ENCODE results near the gene SLC25A41. TPM values are rescaled to one million over a fixed set of nuclear protein-coding genes. Genes with fewer than 3 reads are reported as not detected.
A peak's percentile ranks its signal among the peaks of the same experiment; 100 is the strongest.

SLC25A41 gene
- total and polyA plus RNA-seq, 9 of the 15 experiments (the other 6 are each of a cell fraction or from before 2014, with no cell fraction given): 0.08 to 4.2 (median 1.6) TPM

DNA sequence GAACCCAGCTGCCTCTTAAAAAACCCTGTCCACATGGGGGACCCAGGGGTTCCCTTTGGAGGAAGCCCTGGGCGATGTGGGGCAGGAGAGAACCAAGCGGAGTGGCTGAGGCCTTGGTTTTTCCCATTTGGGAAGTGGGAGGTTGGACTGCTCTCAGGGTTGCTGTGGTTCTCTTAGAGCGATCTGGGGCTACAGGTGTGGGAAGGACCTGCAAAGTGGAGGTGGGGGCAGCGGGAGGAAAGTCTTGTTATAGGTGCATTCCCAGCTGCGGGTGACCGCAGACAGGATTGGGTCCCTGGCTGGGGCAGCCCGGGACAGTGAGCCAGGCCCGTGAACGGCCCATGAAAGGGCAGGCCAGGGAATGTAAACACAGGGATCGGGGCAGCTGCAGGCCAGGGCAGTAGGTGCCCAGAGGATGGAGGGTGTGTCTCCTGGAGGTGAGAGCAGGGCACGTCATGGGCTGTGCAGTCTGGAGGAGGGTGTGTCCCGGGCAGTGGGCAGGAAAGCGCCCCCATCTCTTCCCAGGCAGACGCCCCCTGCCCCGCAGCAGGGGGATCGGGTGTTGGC, 25.2 kb upstream of the SLC25A41 start:
- H3K4me1 ChIP-seq (replicated peaks in 1 of 2; ENCODE audit: control insufficient read depth in 2 of 2, insufficient read depth in 2 of 2, low read length in 2 of 2): peaks cover 18 to 28% of the 10 kb centered on the region in 2 experiments; a peak in 4 of 5 replicates
- H3K4me3 ChIP-seq: peak overlapping the region; percentile 77
- peaks cover 19% of the 10 kb centered on the region for H3K9me3 ChIP-seq (replicated peaks; ENCODE audit: control insufficient read depth, insufficient read depth, low read depth, low read length)
- no peaks in the 10 kb centered on the region for H4K20me1 ChIP-seq (replicated peaks; ENCODE audit: control insufficient read depth, insufficient read depth, low read length)
- peaks cover 17% of the 10 kb centered on the region for H3K79me2 ChIP-seq (ENCODE audit: control insufficient read depth, insufficient read depth, low read length)
- FAIRE-seq (no peak), DNase-seq (ENCODE audit: extremely low read depth in 1 of 4, low spot score in 3 of 4) (peak in 2 of 4 experiments; percentile 25 to 44), ATAC-seq (peak; percentile 10)
- WGBS (ENCODE audit: insufficient coverage, low coverage, missing lambda C conversion rate): 31% methylated on average over 11 of the region's 16 CpGs
- ChIA-PET CTCF (ENCODE audit: low intra/inter-chr PET ratio) (no interaction called here), POLR2A (interaction anchor here (0.6 to 1.2 kb wide), 3 partner anchors 11 to 21 kb away, joined by 3 to 4 read pairs (median 3); no protein-coding TSS in a partner anchor)
- H3K9me1 ChIP-seq (ENCODE audit: control insufficient read depth, insufficient read depth, low read length): no peaks in the 10 kb centered on the region
- peaks cover 37% of the 10 kb centered on the region; the same call in 2 of the 3 replicates for H3K36me3 ChIP-seq (ENCODE audit: control insufficient read depth, insufficient read depth, low read length)
- peak overlapping the region; percentile 81 for H3K27ac ChIP-seq (ENCODE audit: extremely low read depth, low read depth, low read length)
- H2AFZ ChIP-seq (ENCODE audit: low read depth, low read length): peak overlapping the region; percentile 56; the same call in 1 of the 2 replicates
- peak overlapping the region; percentile 71 to 89 for H3K9ac ChIP-seq (ENCODE audit: insufficient read depth in 1 of 2, low read depth in 2 of 2, low read length in 2 of 2)
- BruUV-seq (replicated peaks): no TSS peak
- H3K27me3 ChIP-seq (ENCODE audit: control insufficient read depth in 2 of 2, insufficient read depth in 2 of 2, low read length in 2 of 2): no peaks in the 10 kb centered on the region
- peak overlapping the region; percentile 95 for H3K4me2 ChIP-seq (ENCODE audit: insufficient read depth, low read length)
- intact Hi-C loops (cut with micrococcal nuclease) (no loop called here), in situ Hi-C loops (cut with MboI) (no loop called here)
- TF ChIP-seq HDAC1 (IDR thresholded peaks at IDR 0.05): 0 out of 4 replicates have a peak, but pooled peaks of 1 of the 2 experiments have one; percentile 15
- 0 out of 2 replicates have a peak, but pooled peaks have one; percentile 23 for TF ChIP-seq ZBTB7A (IDR thresholded peaks at IDR 0.05; ENCODE audit: borderline replicate concordance, control insufficient read depth, low read depth, low read length)
- TF ChIP-seq MAFG (tag; conservative IDR thresholded peaks at IDR 0.05): no peak
- no peak for TF ChIP-seq KLF10 (CRISPR knock-in tag; IDR thresholded peaks at IDR 0.05)
- peak in 1 of 2 experiments; percentile 50; a peak in 1 of 4 replicates for TF ChIP-seq FOXK2 (conservative IDR thresholded peaks at IDR 0.05 in 1 of 2, IDR thresholded peaks at IDR 0.05 in 1 of 2; ENCODE audit: low read depth in 2 of 2)
- TF ChIP-seq, protein P1, sequence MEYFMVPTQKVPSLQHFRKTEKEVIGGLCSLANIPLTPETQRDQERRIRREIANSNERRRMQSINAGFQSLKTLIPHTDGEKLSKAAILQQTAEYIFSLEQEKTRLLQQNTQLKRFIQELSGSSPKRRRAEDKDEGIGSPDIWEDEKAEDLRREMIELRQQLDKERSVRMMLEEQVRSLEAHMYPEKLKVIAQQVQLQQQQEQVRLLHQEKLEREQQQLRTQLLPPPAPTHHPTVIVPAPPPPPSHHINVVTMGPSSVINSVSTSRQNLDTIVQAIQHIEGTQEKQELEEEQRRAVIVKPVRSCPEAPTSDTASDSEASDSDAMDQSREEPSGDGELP (CRISPR knock-in tag; IDR thresholded peaks at IDR 0.05; ENCODE audit: borderline replicate concordance): peak; percentile 42; the same call in 1 of the 2 replicates
- TF ChIP-seq IRF2 (CRISPR knock-in tag; IDR thresholded peaks at IDR 0.05): no peak
- TF ChIP-seq, protein P2, sequence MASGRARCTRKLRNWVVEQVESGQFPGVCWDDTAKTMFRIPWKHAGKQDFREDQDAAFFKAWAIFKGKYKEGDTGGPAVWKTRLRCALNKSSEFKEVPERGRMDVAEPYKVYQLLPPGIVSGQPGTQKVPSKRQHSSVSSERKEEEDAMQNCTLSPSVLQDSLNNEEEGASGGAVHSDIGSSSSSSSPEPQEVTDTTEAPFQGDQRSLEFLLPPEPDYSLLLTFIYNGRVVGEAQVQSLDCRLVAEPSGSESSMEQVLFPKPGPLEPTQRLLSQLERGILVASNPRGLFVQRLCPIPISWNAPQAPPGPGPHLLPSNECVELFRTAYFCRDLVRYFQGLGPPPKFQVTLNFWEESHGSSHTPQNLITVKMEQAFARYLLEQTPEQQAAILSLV (tag; IDR thresholded peaks at IDR 0.05): no peak
- TF ChIP-seq TCF7L2 (IDR thresholded peaks at IDR 0.05; ENCODE audit: low read depth, low read length): no peak
- peak; percentile 74 for TF ChIP-seq ZFX (CRISPR knock-in tag; IDR thresholded peaks at IDR 0.05)
- no peak for TF ChIP-seq SIN3A (IDR thresholded peaks at IDR 0.05; ENCODE audit: borderline replicate concordance in 2 of 2, control insufficient read depth in 1 of 2, low read depth in 2 of 2, low read length in 2 of 2)
- TF ChIP-seq NFYB (IDR thresholded peaks at IDR 0.05; ENCODE audit: extremely low read depth, insufficient read length): no peak
- TF ChIP-seq ZNF121 (CRISPR knock-in tag; conservative IDR thresholded peaks at IDR 0.05): peak; percentile 79
- TF ChIP-seq, protein P3, sequence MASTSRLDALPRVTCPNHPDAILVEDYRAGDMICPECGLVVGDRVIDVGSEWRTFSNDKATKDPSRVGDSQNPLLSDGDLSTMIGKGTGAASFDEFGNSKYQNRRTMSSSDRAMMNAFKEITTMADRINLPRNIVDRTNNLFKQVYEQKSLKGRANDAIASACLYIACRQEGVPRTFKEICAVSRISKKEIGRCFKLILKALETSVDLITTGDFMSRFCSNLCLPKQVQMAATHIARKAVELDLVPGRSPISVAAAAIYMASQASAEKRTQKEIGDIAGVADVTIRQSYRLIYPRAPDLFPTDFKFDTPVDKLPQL (IDR thresholded peaks at IDR 0.05; ENCODE audit: extremely low read depth, insufficient read length): no peak
- TF ChIP-seq BCOR (IDR thresholded peaks at IDR 0.05): peak; percentile 44; the same call in 1 of the 2 replicates
- TF ChIP-seq, protein P4, sequence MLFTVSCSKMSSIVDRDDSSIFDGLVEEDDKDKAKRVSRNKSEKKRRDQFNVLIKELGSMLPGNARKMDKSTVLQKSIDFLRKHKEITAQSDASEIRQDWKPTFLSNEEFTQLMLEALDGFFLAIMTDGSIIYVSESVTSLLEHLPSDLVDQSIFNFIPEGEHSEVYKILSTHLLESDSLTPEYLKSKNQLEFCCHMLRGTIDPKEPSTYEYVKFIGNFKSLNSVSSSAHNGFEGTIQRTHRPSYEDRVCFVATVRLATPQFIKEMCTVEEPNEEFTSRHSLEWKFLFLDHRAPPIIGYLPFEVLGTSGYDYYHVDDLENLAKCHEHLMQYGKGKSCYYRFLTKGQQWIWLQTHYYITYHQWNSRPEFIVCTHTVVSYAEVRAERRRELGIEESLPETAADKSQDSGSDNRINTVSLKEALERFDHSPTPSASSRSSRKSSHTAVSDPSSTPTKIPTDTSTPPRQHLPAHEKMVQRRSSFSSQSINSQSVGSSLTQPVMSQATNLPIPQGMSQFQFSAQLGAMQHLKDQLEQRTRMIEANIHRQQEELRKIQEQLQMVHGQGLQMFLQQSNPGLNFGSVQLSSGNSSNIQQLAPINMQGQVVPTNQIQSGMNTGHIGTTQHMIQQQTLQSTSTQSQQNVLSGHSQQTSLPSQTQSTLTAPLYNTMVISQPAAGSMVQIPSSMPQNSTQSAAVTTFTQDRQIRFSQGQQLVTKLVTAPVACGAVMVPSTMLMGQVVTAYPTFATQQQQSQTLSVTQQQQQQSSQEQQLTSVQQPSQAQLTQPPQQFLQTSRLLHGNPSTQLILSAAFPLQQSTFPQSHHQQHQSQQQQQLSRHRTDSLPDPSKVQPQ (CRISPR knock-in tag; IDR thresholded peaks at IDR 0.05; ENCODE audit: borderline replicate concordance): no peak
